Measurements from ENCODE around the gene TRIM46.
"Not testable (repeated sequence)": the region's sequence is repeated elsewhere in the genome, so short reads cannot be mapped to it uniquely, and the experiment has no call there.

Gene TRIM46

GRCh38 chr1:155206891-155207805 is 33.5 kb downstream of the TRIM46 start:
- no peak for FAIRE-seq

GRCh38 chr1:155207806-155208540 is 34.3 kb downstream of the TRIM46 start, which contains the start of gene THBS3:
Gene THBS3, minus strand, starts transcription at chr1:155207897. Its CDS starts 21 bp downstream, at chr1:155207876.
- no peak for FAIRE-seq

DNA sequence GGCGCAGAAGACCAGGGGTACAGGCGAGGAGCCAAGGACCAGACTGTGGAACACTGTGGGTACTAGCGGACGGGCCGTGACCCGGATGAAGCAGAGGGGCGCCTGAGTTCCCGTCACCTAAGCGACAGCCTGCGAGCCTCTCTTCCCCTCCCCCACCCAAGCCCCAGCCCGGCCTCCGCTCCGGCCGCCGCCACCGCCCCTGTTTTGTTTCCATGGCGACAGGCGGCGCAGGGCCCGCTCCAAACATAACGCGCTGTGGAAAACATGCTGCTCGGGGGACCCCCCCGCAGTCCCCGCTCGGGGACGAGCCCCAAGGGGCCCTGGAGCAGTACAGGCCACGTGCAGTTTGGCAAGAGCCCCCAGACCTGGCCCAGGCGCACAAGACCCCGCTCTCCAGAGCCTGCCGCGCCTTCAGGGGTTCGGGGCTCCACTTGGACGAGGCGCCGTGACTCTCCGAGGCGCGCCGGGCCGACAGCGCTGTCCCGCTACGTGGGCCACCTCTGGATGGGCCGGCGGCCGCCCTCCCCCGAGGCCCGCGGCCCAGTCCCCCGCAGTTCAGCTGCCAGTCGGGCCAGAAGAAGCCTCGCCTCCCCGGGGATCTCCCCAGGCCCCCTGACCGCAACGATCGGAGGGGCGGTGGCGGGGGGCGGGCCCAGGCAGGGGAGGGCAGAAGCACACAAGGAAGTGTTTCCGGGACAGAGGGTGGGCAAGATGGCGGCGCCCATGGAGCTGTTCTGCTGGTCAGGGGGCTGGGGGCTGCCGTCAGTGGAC is 35.1 kb downstream of the TRIM46 start, which contains the start of gene MTX1:
TSS of gene MTX1 (plus strand) at position 155 of the 771 bp plus-strand sequence. CDS start at position 265, 110 bp downstream.
- FAIRE-seq = no peak

- no peak for FAIRE-seq
These were observed 35.7 kb downstream of the TRIM46 start for GRCh38 chr1:155209312-155209721.

DNA sequence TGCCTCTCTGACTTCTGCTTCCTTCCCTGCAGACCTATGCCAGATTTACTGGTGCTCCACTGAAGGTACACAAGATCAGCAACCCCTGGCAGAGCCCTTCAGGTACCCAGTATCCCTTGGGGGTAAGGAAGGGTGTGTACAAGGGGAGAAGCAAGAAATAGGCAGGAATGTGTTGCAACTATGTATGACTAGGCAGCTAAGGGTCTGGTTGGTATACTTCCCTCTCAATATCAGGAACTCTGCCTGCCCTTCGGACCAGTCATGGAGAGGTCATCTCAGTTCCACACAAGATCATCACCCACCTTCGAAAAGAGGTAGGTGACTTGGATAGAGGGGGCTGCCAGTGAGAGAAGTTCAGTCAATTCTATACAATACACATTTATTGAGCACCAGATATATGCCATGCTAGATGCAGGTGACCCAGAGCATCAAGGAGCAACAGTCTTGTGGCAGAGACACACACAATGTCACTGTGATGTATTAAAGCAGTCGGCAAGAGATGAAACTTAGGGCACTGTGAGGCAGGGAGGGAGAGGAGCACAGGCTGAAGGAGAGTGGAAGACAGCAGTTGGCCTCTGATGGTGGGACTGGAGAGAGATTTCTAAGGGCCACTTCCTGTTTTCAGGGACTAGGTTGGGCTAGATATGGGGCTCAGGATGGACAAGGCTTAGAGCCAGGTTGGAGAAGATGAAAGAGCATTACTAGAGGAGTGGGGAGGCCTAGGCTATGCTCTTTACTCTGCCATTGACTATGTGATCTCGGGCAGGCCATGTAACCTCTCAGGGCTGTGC is 36.9 kb downstream of the TRIM46 start:
- no peak for FAIRE-seq

- not testable (repeated sequence) for FAIRE-seq
These were observed 37.9 kb downstream of the TRIM46 start for GRCh38 chr1:155211381-155212050.

DNA sequence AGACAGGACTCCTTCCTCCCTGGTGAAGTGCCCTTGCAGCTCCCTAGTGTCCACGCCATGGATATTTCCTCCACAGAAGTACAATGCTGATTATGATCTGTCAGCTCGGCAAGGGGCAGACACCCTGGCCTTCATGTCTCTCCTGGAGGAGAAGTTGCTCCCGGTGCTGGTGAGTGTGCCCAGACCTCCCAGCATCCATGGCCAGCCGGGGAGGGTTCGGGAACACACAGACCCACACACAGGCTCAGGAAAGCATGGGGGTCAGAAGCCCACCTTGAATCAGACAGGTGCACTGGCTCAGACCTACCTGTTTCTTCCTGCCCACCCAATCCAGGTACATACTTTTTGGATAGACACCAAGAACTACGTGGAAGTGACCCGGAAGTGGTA is 38.4 kb downstream of the TRIM46 start:
- FAIRE-seq = not testable (repeated sequence)

GRCh38 chr1:155214702-155215101 is 41.1 kb downstream of the TRIM46 start:
- FAIRE-seq = not testable (repeated sequence)

- FAIRE-seq = no peak
These were observed 45.4 kb downstream of the TRIM46 start for GRCh38 chr1:155218854-155219591.

GRCh38 chr1:155219592-155220031 is 46.0 kb downstream of the TRIM46 start:
- no peak for FAIRE-seq

- FAIRE-seq = not testable (repeated sequence)
These were observed 46.7 kb downstream of the TRIM46 start for GRCh38 chr1:155220211-155220965.

DNA sequence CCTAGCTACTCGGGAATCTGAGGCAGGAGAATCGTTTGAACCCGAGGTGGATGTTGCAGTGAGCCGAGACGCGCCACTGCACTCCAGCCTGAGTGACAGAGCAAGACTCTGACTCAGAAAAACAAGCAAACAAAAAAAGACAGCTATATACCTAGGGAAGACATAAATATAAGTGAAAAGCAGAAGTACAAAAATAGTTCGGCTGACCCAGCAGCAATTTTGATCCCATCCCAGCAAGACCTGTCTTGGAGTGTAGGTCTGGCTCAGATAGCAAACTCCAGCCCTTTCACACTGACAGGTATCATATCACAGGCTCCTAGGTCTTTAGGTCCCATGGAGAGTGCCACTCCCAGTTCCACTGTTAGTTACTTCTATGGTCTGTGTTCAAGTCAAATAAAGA is 49.4 kb downstream of the TRIM46 start:
- FAIRE-seq = no peak

GRCh38 chr1:155225404-155225759 is 51.7 kb downstream of the TRIM46 start:
- not testable (repeated sequence) for FAIRE-seq

DNA sequence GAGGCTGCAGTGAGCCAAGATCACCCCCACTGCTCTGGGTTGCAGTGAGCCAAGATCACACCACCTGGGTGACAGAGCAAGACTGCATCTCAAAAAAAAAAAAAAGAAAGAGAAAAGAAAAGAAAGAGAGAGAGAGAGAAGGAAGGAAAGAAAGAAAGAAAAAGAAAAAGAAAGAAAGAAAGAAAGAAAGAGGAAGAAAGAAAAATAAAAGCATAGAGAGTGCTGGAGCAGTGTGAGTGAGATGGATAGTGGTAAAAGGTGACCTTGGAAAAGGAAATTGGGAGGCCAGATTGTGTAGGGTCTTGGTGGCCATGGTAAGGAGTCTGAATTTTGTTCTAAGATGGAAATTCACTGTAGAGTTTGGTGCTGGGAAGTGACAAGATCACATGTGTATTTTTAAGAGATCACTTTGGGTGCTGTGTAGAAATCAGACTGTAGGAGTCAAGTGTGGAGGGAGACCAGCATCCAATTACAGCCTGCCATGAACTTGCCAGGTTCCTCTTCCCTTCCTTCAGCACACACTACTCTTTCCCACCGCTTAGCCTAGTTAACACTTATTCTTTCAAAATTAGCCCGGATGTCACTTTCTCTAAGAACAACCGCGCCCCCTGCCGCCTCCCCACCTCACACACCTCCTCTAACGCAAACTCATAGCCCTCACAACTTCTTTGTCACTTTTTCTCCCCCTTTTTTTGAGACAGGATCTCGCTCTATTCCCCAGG is 52.7 kb downstream of the TRIM46 start:
- FAIRE-seq = no peak

GRCh38 chr1:155226910-155227260 is 53.2 kb downstream of the TRIM46 start:
- no peak for FAIRE-seq

DNA sequence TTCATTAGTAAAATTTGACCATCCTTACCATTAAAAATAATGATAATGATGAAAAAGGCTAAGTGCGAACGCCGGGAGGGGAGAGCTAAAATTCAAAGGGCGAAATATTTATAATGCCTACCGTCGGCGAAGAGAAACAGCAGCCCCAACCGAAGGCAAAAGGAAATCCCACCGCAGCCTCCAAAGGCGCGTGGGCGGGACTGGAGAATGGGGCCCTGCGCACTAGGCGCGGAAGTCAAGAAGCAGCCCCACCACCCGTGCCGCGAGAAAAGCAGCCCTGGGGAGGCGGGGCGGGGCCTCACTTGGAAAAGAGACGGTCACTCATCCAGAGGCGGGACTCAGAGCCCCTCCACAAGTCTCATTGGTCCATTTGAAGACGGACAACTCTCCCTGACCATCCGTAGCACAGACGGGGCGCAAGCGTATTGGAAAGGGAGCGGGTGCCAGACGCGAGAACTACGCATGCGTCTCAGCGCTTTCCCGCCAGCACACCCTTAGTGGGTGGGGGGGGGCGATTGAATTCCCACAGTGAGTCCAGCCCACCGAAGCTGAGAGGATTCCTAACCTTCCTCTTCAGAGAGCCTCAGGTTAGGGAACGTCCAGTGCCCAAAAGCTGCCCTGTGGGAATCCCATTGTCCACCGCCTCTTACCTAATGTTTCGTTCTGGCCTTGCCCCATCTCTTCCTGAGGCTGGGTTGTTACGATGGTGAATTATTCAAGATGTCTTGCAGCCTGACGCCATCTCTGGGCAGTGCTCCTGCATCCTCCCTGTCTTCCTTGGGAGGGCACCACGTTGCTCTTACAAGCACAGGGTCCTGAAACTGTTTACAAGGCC is 53.8 kb downstream of the TRIM46 start:
- FAIRE-seq = peak; percentile 93

GRCh38 chr1:155228096-155228427 is 54.4 kb downstream of the TRIM46 start:
- FAIRE-seq = no peak

DNA sequence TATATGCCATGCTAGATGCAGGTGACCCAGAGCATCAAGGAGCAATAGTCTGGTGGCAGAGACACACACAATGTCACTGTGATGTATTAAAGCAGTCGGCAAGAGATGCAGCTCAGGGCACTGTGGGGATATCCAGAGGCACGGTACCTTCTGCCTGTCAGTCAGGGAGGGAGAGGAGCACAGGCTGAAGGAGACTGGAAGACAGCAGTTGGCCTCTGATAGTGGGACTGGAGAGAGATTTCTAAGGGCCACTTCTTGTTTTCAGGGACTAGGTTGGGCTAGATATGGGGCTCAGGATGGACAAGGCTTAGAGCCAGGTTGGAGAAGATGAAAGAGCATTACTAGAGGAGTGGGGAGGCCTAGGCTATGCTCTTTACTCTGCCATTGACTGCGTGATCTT is 57.7 kb downstream of the TRIM46 start:
- FAIRE-seq = not testable (repeated sequence)
